GM12892 (cell line): Measurements from ENCODE around the gene HTR2B.
"Not testable (repeated sequence)": the region's sequence is repeated elsewhere in the genome, so short reads cannot be mapped to it uniquely, and the experiment has no call there.

Experiments
- POLR2A ChIP-seq: IDR thresholded peaks from 2 replicates; pipeline ENCODE4 v1.6.1; 2011; ENCODE audit warnings: low read depth, low read length, control low read depth
- POLR2AphosphoS5 ChIP-seq: IDR thresholded peaks from 2 replicates; pipeline ENCODE4 v1.6.1; 2011; ENCODE audit warnings: low read depth, low read length, control low read depth
- TAF1 ChIP-seq: IDR thresholded peaks from 2 replicates; pipeline ENCODE4 v1.6.1; 2011; ENCODE audit warnings: low read depth, mild to moderate bottlenecking, control low read depth, low read length, borderline replicate concordance

DNA sequence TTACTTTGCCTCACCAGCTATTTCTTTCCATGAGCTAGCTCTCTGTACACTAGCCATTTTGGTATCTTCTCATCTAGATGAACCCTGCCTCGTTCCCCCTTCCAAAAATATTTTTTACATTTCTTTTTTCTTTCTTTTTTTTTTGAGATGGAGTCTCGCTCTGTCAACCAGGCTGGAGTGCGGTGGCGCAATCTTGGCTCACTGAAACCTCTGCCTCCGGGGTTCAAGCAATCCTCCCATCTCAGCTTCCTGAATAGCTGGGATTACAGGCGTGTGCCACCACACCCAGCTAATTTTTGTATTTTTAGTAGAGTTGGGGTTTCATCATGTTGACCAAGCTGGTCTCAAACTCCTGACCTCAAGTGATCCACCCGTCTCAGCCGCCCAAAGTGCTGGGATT is 57.3 kb downstream of the HTR2B start:
- not testable (repeated sequence) for TF ChIP-seq TAF1, POLR2A, POLR2AphosphoS5
